HG02610 (cell line): ENCODE measurements around the gene CCDC85A.

Source experiments
- ATAC-seq: cut with Tn5 transposase; IDR thresholded peaks from one replicate; pipeline ENCODE4 v1.9.1; 2021; ENCODE audit warnings: mild to moderate bottlenecking, moderate library complexity; ENCODE audit not compliant: unreplicated experiment

The CCDC85A gene

DNA sequence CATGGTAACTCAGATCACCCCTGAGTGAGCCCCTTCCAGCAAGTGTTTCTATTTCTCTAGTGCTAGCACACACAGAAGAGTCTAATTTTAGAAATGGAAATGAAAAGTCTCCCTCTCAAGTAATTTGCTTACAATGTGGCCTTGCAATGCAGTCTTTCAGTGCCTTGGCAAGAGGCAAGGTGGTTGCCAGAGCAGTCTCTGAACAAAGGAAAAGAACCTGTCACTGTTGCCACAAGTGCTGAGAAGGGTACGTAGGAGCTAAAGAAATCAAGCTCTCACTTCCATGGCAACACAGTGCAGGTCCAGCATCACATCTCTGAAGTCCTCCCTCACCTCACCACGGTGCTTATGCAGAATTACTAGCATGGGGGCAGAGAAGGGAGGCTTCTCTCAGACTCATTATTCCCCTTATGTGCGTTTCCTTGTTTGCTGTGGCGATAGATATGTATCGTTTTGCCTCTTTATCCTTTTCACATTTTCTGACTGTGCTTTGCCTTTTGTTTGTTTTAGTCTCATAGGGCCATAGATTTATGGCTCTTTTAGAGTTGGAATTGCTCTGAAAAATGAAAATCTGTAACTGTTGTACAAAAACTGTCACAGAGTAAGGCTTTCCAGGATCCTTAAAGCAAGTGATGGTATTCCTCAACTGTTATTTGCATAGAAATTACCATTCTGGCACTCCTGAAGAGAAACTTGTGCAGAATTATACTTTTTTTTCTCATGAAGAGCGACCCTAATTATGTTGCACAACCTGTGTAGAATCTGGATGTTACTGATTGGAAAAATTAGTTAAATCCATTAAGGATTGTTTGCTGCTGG is 164.8 kb downstream of the CCDC85A start:
- peak; percentile 70 for ATAC-seq

DNA sequence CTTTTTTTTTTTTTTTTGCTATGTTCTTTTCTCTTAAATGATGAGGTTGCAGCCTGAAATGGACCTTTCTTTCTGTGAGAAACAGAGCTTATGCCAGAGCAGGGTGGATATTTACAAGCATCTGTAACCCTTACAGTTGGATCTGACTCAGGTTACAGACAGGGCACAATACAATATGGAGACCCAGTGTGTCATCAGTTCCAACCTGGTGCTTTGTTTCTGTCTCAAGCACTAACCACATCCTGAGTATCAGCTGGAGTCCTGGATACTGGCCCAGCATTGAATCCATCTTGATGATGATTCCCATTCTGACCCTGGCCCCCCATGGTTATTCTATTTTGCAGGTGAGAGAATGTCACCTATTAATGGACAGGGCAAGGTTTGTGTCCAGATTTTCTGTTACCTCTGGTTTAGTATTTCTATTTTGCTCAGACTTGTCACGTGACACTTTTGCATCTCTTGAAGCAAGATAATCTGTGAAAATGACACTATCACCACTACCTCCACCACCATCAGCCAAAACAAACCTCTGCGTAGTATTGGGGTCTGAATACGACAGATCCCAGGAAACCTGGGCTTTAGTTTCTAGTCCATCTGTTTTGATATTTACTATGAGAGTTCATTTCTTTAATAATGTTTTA is 174.0 kb downstream of the CCDC85A start:
- no peak for ATAC-seq

DNA sequence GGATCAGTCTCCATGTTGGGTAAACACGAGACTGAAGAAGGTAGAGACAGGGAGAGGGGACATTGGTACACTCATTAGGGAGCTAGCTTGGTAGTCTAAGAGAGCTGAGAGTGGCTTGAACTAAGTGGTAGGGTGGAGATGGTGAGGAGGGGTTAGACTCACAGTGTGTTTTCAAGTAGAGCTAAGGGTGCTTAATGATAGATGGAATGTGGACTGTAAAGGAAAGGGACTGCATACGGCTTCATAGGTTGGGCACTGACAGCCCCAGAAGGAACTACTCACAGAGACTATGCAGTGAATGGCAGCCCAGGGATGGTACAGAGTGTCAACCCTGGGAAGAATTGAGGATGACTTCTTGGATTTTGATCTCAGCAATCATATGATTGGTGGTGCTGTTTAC is 178.1 kb downstream of the CCDC85A start:
- no peak for ATAC-seq

- ATAC-seq = no peak
Measured at GRCh38 chr2:56364902-56365301, 181.1 kb downstream of the CCDC85A start.

GRCh38 chr2:56369316-56369715 is 185.5 kb downstream of the CCDC85A start:
- ATAC-seq = no peak

DNA sequence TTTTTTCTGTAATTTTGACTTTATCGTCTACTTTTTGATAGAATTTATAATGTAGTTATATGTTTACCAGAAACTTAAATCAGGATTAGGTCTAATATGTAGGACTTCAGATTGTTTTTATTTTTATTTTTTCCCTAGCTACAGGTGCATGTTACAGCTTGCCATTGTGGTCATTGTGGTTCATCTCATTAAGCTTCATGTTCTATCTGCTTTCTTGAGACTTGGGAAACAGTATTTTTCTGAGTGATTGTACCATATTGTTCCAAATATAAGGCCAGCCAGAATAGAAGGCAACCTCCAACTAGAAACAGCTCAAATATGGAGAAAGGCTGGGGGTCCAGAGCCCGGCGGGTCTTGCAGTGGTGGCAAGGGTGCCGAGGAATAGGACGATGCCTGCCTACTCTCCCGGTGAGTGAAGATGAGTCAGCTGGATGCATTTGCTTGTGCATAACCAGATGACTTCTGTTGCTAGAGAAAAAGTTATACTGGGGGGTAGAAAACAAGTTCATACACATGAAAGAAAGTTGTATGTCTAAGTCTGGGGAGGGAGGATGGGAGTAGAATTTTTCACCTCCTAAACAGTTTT is 188.4 kb downstream of the CCDC85A start:
- ATAC-seq = no peak

DNA sequence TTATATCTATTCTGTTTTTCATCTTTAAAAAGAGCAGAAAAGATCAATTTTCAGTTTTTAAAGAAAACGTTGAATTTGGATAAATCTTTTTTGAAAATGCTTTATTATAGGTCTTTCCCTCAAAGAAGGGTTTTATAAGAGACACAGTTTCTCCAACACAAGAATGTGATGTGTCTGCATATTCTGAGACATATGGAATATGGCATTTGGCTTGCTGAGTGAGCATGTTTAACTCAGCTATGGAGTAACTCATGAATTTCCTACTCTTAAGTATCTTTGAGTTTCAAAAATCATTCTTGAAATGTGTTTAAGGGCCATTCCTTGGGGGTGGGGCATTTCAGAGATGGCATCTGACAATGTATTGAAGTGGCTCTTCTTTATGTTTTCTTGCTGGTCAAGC is 191.5 kb downstream of the CCDC85A start:
- ATAC-seq = no peak

- ATAC-seq = no peak
Measured at GRCh38 chr2:56376699-56377665, 193.2 kb downstream of the CCDC85A start.

GRCh38 chr2:56379066-56379465 is 195.3 kb downstream of the CCDC85A start:
- ATAC-seq = no peak

DNA sequence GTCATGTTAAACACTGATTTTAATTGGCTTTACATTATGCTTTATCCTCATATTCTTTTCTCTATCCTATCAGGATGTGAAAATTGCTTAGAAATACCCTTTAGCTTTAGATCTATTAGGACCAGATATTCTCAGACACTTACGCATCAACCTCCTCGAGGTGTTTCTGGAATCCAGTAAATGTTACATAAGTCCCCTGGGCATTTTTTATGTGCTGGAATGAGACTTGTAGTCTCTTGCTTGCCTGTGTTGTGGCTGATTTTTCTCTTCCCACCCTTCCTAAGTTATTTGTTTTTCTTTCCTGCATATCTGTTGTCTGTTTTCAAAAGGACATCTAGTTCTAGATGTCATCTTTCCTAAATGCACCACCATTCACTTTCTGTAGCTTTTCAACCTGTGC is 197.1 kb downstream of the CCDC85A start:
- ATAC-seq = no peak

- no peak for ATAC-seq
Measured at GRCh38 chr2:56382466-56382865, 198.7 kb downstream of the CCDC85A start.

- no peak for ATAC-seq
Measured at GRCh38 chr2:56386657-56387056, 202.9 kb downstream of the CCDC85A start.

GRCh38 chr2:56390644-56391043 is 206.9 kb downstream of the CCDC85A start:
- ATAC-seq = no peak

DNA sequence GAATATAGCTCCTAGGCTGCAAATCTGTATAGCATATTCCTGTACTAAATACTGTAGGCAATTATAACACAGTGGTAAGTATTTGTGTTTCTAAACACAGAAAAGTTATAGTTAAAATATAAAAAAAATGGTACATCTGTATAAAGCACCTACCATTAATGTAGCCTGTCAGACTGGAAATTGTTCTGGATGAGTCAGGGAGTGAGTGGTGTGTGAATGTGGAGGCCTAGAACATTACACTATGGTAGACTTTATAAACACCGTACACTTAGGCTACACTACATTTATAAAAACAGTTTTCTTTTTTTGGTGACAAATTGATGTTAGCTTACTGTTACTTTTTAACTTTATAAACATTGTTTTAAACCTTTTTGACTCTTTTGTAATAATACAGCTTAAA is 226.3 kb downstream of the CCDC85A start:
- ATAC-seq = no peak

DNA sequence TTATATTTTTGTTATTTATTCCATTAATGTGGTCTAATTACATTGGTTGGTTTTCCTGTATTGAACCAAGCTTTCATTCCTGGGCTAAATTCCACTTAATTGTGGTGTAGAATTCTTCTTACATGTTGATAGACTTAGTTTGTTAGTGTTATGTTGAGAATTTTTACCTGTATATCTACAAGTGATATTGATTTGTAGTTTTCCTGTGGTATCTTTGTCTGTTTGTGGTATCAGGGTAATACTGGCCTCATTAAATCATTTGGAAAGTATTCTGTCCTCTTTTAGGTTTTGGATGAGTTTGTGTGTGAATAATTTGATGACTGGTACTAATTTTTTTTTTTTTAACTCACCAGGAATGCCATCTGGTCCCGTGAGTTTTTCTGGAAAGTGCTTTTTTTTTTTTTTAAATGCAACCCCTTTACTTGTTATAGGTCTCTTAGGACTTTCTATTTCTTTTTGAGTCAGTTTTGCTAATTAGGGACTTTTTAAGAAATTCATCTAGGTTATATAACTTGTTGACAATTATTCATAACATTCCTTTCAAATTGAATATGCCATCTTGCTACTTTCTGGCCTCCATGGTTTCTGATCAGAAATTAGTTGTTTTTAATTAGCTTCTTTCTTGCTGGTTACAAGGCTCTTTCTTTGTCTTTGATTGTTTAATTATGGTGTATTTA is 232.8 kb downstream of the CCDC85A start:
- ATAC-seq = peak; percentile 90
